Kidney (tissue), 14 donors: ENCODE results near the gene SEH1L. TPM values are rescaled to one million over a fixed set of nuclear protein-coding genes. Genes with fewer than 3 reads are reported as not detected.

Experiments used
- DNase-seq, 5 donors: peaks; one replicate each; pipeline ENCODE4 v3.0.0-alpha.2; 2013 to 2020
- FAIRE-seq: peaks from 2 replicates; lab custom pipeline; 2012; peaks lifted over from hg19 to GRCh38; lab: Jason Lieb, UNC
- H3K27ac ChIP-seq, 2 donors: one replicate each; pipeline ENCODE4 v1.7.0; 2013; ENCODE audit warnings: low read depth in 2 of 2, low read length in 2 of 2, inconsistent platforms in 1 of 2
- H3K27me3 ChIP-seq: one replicate; pipeline ENCODE4 v1.7.1; 2013; ENCODE audit warnings: low read length, inconsistent platforms; ENCODE audit not compliant: control insufficient read depth, insufficient read depth
- H3K36me3 ChIP-seq, 3 donors: one replicate each; pipeline versions ENCODE4 v1.7.0 to v1.7.1; 2013; ENCODE audit warnings: low read length in 3 of 3, control low read depth in 1 of 3, inconsistent platforms in 1 of 3; ENCODE audit not compliant: insufficient read depth in 3 of 3, control insufficient read depth in 2 of 3
- H3K4me1 ChIP-seq, 3 donors: one replicate each; pipeline versions ENCODE4 v1.7.0 to v1.7.1; 2013; ENCODE audit warnings: low read length in 3 of 3, inconsistent platforms in 1 of 3, low read depth in 1 of 3; ENCODE audit not compliant: control insufficient read depth in 2 of 3, insufficient read depth in 2 of 3
- H3K4me3 ChIP-seq, 3 donors: one replicate each; pipeline versions ENCODE4 v1.7.0 to v1.8.1; 2013; ENCODE audit warnings: low read length in 3 of 3, control low read depth in 1 of 3, inconsistent platforms in 1 of 3
- H3K9ac ChIP-seq, 3 donors: one replicate each; pipeline versions ENCODE4 v1.7.0 to v1.7.1; 2013; ENCODE audit warnings: low read length in 3 of 3, control low read depth in 1 of 3, inconsistent platforms in 1 of 3
- H3K9me3 ChIP-seq, 3 donors: one replicate each; pipeline versions ENCODE4 v1.7.0 to v1.7.1; 2013; ENCODE audit warnings: low read length in 3 of 3, control low read depth in 1 of 3, inconsistent platforms in 1 of 3; ENCODE audit not compliant: control insufficient read depth in 2 of 3, insufficient read depth in 1 of 3
- CTCF ChIP-seq: IDR thresholded peaks from 3 replicates; pipeline ENCODE4 v1.5.1; 2012; ENCODE audit warnings: mild to moderate bottlenecking, moderate library complexity, borderline replicate concordance; ENCODE audit not compliant: insufficient read depth; ENCODE audit errors: extremely low read depth
- intact Hi-C: fragments of 100-400 bp; cut with DNase I; formaldehyde crosslinking; loops from one replicate; pipeline ENCODE4 v1.11.1; 2022
- polyA plus RNA-seq: library from polyadenylated mRNA; stranded (reverse); fragments of 350-450 nt; fragmentation: Illumina TruSeq; extraction: RNeasy Lipid Tissue Mini Kit (QIAGEN cat#74804); gene quantifications from one replicate; pipeline ENCODE4 v1.2.3, GENCODE V29; 2014; ENCODE audit warnings: low read depth, low replicate concordance; ENCODE audit not compliant: insufficient read depth
- total RNA-seq: library from RNA; stranded (reverse); fragmentation: NEBNext Ultra II Directional; extraction: Animal tissue kit (Norgen Biotek cat#: 25700); gene quantifications from one replicate; pipeline ENCODE4 v1.2.1, GENCODE V29; 2021
- donor health status: control.
- donor health status: control.
- donor health status: control.
- donor health status: control.
- donor health status: control.
- donor health status: DM: yes; HTN: yes; CAD: no.
- donor health status: Normal renal cell carcinoma (clear cell type).

The SEH1L gene
- total and polyA plus RNA-seq, 2 donors from 2014 or later: 15.8 to 43.3 TPM

GRCh38 chr18:12906119-12906518, 41.7 kb upstream of the SEH1L start:
- no peak overlapping the region for H3K4me3 ChIP-seq
- no peak for TF ChIP-seq CTCF
- H3K4me1 ChIP-seq: peaks cover 0 to 5% (median 0%) of the 10 kb centered on the region in 3 donors
- H3K9me3 ChIP-seq: no peaks in the 10 kb centered on the region
- no peak overlapping the region for H3K27ac ChIP-seq
- FAIRE-seq (no peak), DNase-seq (no peak)
- intact Hi-C loops: no loop called here
- no peak overlapping the region for H3K9ac ChIP-seq
- H3K27me3 ChIP-seq: no peaks in the 10 kb centered on the region
- H3K36me3 ChIP-seq: no peaks in the 10 kb centered on the region

GRCh38 chr18:12906773-12907172, 41.0 kb upstream of the SEH1L start:
- peaks cover 0 to 5% (median 0%) of the 10 kb centered on the region in 3 donors for H3K4me1 ChIP-seq
- H3K4me3 ChIP-seq: no peak overlapping the region
- H3K27me3 ChIP-seq: no peaks in the 10 kb centered on the region
- intact Hi-C loops: no loop called here
- FAIRE-seq: no peak
- H3K9ac ChIP-seq: no peak overlapping the region
- no peaks in the 10 kb centered on the region for H3K9me3 ChIP-seq
- no peaks in the 10 kb centered on the region for H3K36me3 ChIP-seq
- TF ChIP-seq CTCF: no peak
- DNase-seq: no peak
- H3K27ac ChIP-seq: no peak overlapping the region

- peaks cover 2% of the 10 kb centered on the region for H3K27me3 ChIP-seq
- no peaks in the 10 kb centered on the region for H3K9me3 ChIP-seq
- H3K4me3 ChIP-seq: no peak overlapping the region
- TF ChIP-seq CTCF: no peak
- H3K4me1 ChIP-seq: peaks cover 0 to 5% (median 0%) of the 10 kb centered on the region in 3 donors
- no peaks in the 10 kb centered on the region for H3K36me3 ChIP-seq
- no peak overlapping the region for H3K27ac ChIP-seq
- FAIRE-seq (no peak), DNase-seq (peak in 1 of 5 donors; percentile 31)
- intact Hi-C loops: no loop called here
- peak overlapping the region in 1 of 3 donors; percentile 12 for H3K9ac ChIP-seq
These were observed 40.4 kb upstream of the SEH1L start for GRCh38 chr18:12907258-12907925.
